CD4-positive, alpha-beta T cell (primary cell): ENCODE results near the gene CTNNA2. TPM values are rescaled to one million over a fixed set of nuclear protein-coding genes. Genes with fewer than 3 reads are reported as not detected.

Source experiments
- ATAC-seq: fragments of 200-7000 bp; cut with Tn5 transposase; one replicate; pipeline ENCODE4 v1.10.0; 2022; ENCODE audit warnings: mild to moderate bottlenecking; ENCODE audit not compliant: poor library complexity
- CTCF ChIA-PET: fragments of 350-600 bp; sonication (Branson Sonifier 250); formaldehyde crosslinking; loops from one replicate; lab custom pipeline; 2021; ENCODE audit warnings: antibody characterized with exemption, inconsistent platforms; lab: Charles Lee
- POLR2A ChIA-PET: fragments of 350-600 bp; sonication (Branson Sonifier 250); formaldehyde crosslinking; loops from one replicate; lab custom pipeline; 2021; ENCODE audit warnings: antibody characterized with exemption, inconsistent platforms; lab: Charles Lee
- DNase-seq, 14 experiments: peaks; one replicate each; pipeline ENCODE4 v3.0.0-alpha.2; 2013 to 2020; ENCODE audit warnings: mixed read lengths in 2 of 14
- H3K27ac ChIP-seq, 2 donors: one replicate each; pipeline versions ENCODE4 v1.5.1 to v1.7.0; 2013; ENCODE audit warnings: low read length in 2 of 2, low read depth in 1 of 2, mild to moderate bottlenecking in 1 of 2
- H3K27me3 ChIP-seq, 2 experiments: 1 replicate in 1 of 2; 2 replicates in 1 of 2; pipeline versions ENCODE4 v1.6.1 to v1.7.0; 2013; ENCODE audit warnings: low read length in 2 of 2, control low read depth in 1 of 2, mild to moderate bottlenecking in 1 of 2, moderate library complexity in 1 of 2; ENCODE audit not compliant: insufficient read depth in 2 of 2, control insufficient read depth in 1 of 2
- H3K36me3 ChIP-seq: one replicate; pipeline ENCODE4 v1.6.1; 2013; ENCODE audit warnings: low read length, control low read depth; ENCODE audit not compliant: insufficient read depth
- H3K4me1 ChIP-seq: one replicate; pipeline ENCODE4 v1.6.1; 2013; ENCODE audit warnings: low read length, control low read depth; ENCODE audit not compliant: insufficient read depth
- H3K4me3 ChIP-seq: one replicate; pipeline ENCODE4 v1.5.1; 2013; ENCODE audit warnings: mild to moderate bottlenecking, low read length, moderate library complexity
- H3K9me3 ChIP-seq, 2 experiments: 1 replicate in 1 of 2; 2 replicates in 1 of 2; pipeline versions ENCODE4 v1.6.1 to v1.7.0; 2013; ENCODE audit warnings: low read length in 2 of 2, mild to moderate bottlenecking in 2 of 2, control low read depth in 1 of 2, moderate library complexity in 1 of 2; ENCODE audit not compliant: control insufficient read depth in 1 of 2, insufficient read depth in 1 of 2
- H3K27ac Mint-ChIP-seq: one replicate; pipeline ENCODE4 v1.8.0; 2020; ENCODE audit warnings: mixed read lengths
- H3K27me3 Mint-ChIP-seq: one replicate; pipeline ENCODE4 v1.8.0; 2021; ENCODE audit warnings: mixed read lengths
- H3K36me3 Mint-ChIP-seq: one replicate; pipeline ENCODE4 v1.8.0; 2021; ENCODE audit warnings: low read depth, mixed read lengths
- H3K4me1 Mint-ChIP-seq: one replicate; pipeline ENCODE4 v1.8.0; 2021; ENCODE audit warnings: low read depth, mixed read lengths
- H3K4me3 Mint-ChIP-seq: one replicate; pipeline ENCODE4 v1.8.0; 2020; ENCODE audit warnings: mild to moderate bottlenecking, mixed read lengths
- H3K9me3 Mint-ChIP-seq: one replicate; pipeline ENCODE4 v1.8.0; 2020; ENCODE audit warnings: mixed read lengths
- intact Hi-C, 2 experiments: fragments of 100-400 bp; cut with DNase I in 1 of 2; cut with micrococcal nuclease in 1 of 2; formaldehyde crosslinking; loops; one replicate each; pipeline versions ENCODE4 v1.15.1 to v1.9.0; 2023 to 2025; cut with DNase I, micrococcal nuclease
- total RNA-seq, 174 experiments: library from RNA in 2 of 174; stranded (reverse) in 2 of 174; gene quantifications; one replicate each; pipeline ENCODE4 v1.2.3 and lab custom pipeline; 2021 to 2026
- TF ChIP-seq, protein P1 (sequence below): fragments of 200-600 bp; IDR thresholded peaks from one replicate; pipeline ENCODE4 v1.8.0; 2022; ENCODE audit warnings: antibody characterized with exemption, mild to moderate bottlenecking

Gene CTNNA2
- total RNA-seq, 2 experiments from 2014 or later, result not detected

DNA sequence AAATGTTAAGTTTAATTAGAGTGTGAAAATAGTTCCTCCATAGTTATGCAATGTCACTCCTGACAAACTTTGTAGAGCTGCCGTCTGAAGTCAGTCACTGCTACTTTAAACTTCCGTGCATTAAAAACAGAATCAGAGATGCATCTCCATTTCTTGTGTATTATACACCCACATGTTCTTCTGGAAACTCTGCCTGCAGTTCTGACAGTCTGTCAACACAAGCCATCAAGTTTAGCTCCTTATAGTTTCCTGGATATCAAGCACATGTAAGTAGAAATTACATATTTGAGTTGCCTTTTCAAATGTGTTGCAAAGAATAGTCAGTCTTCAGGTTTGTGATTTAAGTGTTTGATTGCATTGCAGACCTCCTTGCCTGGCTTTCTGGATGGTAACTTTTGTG, 184.3 kb downstream of the CTNNA2 start:
- intact Hi-C loops, result no loop called here
- no peaks in the 10 kb centered on the region for H3K36me3 Mint-ChIP-seq
- no peak for DNase-seq
- Histone ChIP-seq H3K9me3 (no peaks in the 10 kb centered on the region), H3K4me1 (no peaks in the 10 kb centered on the region), H3K4me3 (no peak overlapping the region), H3K27ac (no peak overlapping the region), H3K36me3 (no peaks in the 10 kb centered on the region), H3K27me3 (no peaks in the 10 kb centered on the region)
- ATAC-seq, result no peak
- ChIA-PET CTCF (no interaction called here), POLR2A (no interaction called here)
- no peaks in the 10 kb centered on the region for H3K27me3 Mint-ChIP-seq
- H3K4me1 Mint-ChIP-seq, result no peaks in the 10 kb centered on the region
- TF ChIP-seq, protein P1, sequence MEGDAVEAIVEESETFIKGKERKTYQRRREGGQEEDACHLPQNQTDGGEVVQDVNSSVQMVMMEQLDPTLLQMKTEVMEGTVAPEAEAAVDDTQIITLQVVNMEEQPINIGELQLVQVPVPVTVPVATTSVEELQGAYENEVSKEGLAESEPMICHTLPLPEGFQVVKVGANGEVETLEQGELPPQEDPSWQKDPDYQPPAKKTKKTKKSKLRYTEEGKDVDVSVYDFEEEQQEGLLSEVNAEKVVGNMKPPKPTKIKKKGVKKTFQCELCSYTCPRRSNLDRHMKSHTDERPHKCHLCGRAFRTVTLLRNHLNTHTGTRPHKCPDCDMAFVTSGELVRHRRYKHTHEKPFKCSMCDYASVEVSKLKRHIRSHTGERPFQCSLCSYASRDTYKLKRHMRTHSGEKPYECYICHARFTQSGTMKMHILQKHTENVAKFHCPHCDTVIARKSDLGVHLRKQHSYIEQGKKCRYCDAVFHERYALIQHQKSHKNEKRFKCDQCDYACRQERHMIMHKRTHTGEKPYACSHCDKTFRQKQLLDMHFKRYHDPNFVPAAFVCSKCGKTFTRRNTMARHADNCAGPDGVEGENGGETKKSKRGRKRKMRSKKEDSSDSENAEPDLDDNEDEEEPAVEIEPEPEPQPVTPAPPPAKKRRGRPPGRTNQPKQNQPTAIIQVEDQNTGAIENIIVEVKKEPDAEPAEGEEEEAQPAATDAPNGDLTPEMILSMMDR, result no peak
- H3K4me3 Mint-ChIP-seq, result no peak overlapping the region
- H3K9me3 Mint-ChIP-seq, result peaks cover 4% of the 10 kb centered on the region
- H3K27ac Mint-ChIP-seq, result no peak overlapping the region

DNA sequence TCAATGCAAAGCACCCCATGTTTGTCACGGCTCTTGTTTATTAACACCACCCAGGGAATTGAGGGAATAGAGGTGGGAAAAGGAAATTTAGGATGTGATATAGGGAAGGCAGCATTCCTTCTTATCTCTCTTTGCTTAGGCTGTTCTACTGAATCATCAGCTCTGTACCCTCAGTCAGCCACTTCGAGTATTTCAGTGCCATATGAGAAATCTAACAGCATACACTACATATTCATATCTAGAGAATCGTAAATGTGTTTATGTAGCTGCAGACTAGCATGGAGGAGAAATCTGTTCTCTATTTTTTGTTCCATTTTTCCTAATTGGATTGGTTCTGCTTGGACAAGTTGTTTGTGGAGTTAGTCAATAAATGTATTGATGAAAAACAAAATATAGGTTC, 187.8 kb downstream of the CTNNA2 start:
- Mint-ChIP-seq H3K27me3 (no peaks in the 10 kb centered on the region), H3K9me3 (peaks cover 5% of the 10 kb centered on the region), H3K27ac (no peak overlapping the region), H3K4me3 (no peak overlapping the region), H3K36me3 (no peaks in the 10 kb centered on the region), H3K4me1 (no peaks in the 10 kb centered on the region)
- H3K4me3 ChIP-seq, result no peak overlapping the region
- H3K4me1 ChIP-seq, result no peaks in the 10 kb centered on the region
- no peaks in the 10 kb centered on the region for H3K27me3 ChIP-seq
- DNase-seq, result no peak
- TF ChIP-seq, protein P1, result no peak
- H3K27ac ChIP-seq, result no peak overlapping the region
- ATAC-seq, result no peak
- H3K36me3 ChIP-seq, result no peaks in the 10 kb centered on the region
- intact Hi-C loops, result no loop called here
- H3K9me3 ChIP-seq, result peaks cover 0 to 3% of the 10 kb centered on the region in 2 experiments
- ChIA-PET CTCF (no interaction called here), POLR2A (no interaction called here)

DNA sequence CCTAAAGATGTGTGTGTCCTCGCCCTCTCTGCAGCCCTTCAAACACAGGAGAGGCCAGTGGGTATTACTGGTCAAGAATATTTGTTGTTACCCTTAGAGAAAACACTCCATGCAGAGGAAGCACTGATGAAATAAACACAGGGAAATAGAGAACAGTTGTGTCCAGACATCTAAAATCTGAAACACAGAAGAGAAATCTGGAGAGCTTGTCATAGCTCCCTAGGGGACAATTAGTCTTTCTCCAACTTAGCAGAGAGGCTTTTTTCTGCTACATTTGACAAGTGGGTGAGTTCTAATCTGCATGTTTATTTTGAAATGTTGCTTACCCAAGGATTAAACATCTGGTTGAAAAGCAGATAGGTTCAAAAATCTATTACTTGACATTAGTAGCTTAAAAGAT, 190.1 kb downstream of the CTNNA2 start:
- TF ChIP-seq, protein P1, result no peak
- Mint-ChIP-seq H3K36me3 (no peaks in the 10 kb centered on the region), H3K27me3 (no peaks in the 10 kb centered on the region), H3K27ac (no peak overlapping the region), H3K9me3 (peaks cover 9% of the 10 kb centered on the region), H3K4me3 (no peak overlapping the region), H3K4me1 (no peaks in the 10 kb centered on the region)
- CTCF ChIA-PET, result no interaction called here
- H3K9me3 ChIP-seq, result peaks cover 0 to 3% of the 10 kb centered on the region in 2 experiments
- H3K36me3 ChIP-seq, result no peaks in the 10 kb centered on the region
- intact Hi-C loops, result no loop called here
- no peak overlapping the region for H3K4me3 ChIP-seq
- POLR2A ChIA-PET, result no interaction called here
- no peaks in the 10 kb centered on the region for H3K4me1 ChIP-seq
- H3K27me3 ChIP-seq, result no peaks in the 10 kb centered on the region
- no peak for DNase-seq
- no peak for ATAC-seq
- H3K27ac ChIP-seq, result no peak overlapping the region
